ENCODE results near the gene FBXO10. TPM values are rescaled to one million over a fixed set of nuclear protein-coding genes. Genes with fewer than 3 reads are reported as not detected.
"Not testable (repeated sequence)": the region's sequence is repeated elsewhere in the genome, so short reads cannot be mapped to it uniquely, and the experiment has no call there.

Gene FBXO10
- total RNA-seq, 4 donors from 2014 or later: 6.6 to 17.5 (median 12.2) TPM

DNA sequence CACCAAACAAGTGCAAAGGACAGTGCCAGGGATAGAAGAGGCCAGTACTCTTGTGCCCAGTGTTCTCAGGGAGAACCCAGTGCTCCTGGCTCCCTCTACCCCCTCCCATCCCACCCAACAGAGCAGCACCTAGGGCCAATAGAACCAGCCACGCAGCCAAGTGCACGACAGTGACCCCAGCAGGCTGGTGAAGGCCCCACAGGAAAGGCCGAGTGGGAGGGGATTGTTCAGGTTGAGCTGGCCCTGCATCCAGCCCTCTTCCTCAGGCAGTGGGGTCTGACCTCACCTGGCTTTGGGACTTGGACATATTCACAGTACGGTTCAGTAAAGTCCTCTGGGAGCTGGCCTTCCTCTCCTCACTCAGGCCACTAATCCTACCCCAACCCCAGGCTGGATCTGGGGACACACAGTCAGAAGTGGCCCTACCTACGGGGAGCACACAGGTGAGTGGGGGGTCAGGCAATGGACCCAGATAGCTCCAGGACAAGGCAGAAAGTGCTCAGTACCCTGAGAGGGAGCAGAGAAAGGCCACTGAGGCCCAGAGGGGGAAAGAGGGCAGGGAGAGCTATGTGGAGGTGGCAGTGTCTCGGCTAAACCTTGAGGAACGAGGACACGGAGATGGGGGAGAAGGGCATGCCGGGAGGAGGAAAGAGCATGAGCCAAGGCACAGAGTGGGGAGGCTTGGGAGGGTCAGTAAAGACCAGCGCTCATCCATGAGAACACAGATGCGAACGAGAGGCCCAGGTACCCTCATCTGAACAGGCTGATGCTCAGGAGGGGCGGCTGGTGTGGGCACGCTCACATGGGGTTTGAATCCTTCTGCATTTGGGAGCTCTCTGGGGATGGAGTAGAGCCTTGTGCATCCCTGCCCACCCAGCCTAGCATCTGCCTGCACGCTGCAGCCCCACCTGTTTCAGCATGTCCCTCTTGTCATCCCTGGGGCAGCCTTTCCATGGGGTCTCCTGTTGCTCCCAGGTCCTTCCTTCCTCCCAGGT, 64.9 kb downstream of the FBXO10 start:
- Histone ChIP-seq H3K9me3 (no peaks in the 10 kb centered on the region), H3K27me3 (no peaks in the 10 kb centered on the region), H3K4me1 (no peaks in the 10 kb centered on the region), H3K4me3 (replicated peaks in 1 of 3) (no peak overlapping the region), H3K27ac (no peak overlapping the region), H3K36me3 (peaks cover 4 to 12% of the 10 kb centered on the region in 2 donors)
- no peak for TF ChIP-seq POLR2A (IDR thresholded peaks at IDR 0.05)
- TF ChIP-seq, protein P1, sequence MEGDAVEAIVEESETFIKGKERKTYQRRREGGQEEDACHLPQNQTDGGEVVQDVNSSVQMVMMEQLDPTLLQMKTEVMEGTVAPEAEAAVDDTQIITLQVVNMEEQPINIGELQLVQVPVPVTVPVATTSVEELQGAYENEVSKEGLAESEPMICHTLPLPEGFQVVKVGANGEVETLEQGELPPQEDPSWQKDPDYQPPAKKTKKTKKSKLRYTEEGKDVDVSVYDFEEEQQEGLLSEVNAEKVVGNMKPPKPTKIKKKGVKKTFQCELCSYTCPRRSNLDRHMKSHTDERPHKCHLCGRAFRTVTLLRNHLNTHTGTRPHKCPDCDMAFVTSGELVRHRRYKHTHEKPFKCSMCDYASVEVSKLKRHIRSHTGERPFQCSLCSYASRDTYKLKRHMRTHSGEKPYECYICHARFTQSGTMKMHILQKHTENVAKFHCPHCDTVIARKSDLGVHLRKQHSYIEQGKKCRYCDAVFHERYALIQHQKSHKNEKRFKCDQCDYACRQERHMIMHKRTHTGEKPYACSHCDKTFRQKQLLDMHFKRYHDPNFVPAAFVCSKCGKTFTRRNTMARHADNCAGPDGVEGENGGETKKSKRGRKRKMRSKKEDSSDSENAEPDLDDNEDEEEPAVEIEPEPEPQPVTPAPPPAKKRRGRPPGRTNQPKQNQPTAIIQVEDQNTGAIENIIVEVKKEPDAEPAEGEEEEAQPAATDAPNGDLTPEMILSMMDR (IDR thresholded peaks at IDR 0.05): peak in 1 of 6 experiments; percentile 30
- peak; percentile 26 to 42 for DNase-seq
- 81 to 82% methylated on average over 15 of the region's 15 CpGs for WGBS, 2 donors
- intact Hi-C loops (cut with DNase I): no loop called here

DNA sequence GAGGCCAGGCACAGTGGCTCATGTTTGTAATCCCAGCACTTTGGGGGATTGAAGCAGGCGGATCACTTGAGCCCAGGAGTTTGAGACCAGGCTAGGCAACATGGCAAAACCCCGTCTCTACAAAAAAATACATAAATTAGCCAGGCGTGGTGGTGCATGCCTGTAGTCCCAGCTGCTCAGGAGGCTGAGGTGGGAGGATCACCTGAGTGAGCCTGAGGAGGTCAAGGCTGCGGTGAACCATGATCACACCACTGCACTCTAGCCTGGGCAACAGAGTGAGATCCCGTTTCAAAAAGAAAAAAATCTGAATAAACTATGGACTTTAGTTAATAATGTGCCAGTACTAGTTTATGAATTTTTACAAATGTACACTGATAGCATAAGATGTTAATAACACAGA, 66.1 kb downstream of the FBXO10 start:
- 84% methylated on average over 5 of the region's 5 CpGs for whole genome bisulfite sequencing, 2 donors
- intact Hi-C loops (cut with DNase I): not testable (repeated sequence)

DNA sequence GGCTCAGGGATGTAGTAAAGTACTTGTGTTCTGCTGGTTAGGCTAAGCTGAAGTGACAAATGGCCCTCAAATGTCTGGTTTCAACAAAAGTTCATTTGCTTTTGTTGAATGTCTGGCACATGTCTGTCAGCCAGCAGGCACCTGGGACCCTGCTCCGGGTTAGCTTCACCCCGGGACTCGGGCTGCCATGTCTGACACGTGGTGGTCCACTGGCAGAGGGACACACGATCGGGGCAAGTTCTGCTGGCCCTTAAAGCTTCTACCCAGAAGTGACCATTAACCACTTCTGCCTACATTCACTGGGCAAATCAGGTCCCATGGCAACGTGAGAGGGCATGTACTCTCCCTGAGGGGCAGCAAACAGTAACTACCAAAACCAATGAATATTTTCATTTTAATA, 66.6 kb downstream of the FBXO10 start:
- H3K4me3 ChIP-seq (replicated peaks in 1 of 3): no peak overlapping the region
- H3K27ac ChIP-seq: no peak overlapping the region
- no peak for DNase-seq
- intact Hi-C loops (cut with DNase I): loop anchor here (10.0 kb wide), 1 partner anchor 145 kb away; the partner anchor contains the start of gene FRMPD1
- H3K9me3 ChIP-seq: no peaks in the 10 kb centered on the region
- no peaks in the 10 kb centered on the region for H3K27me3 ChIP-seq
- no peaks in the 10 kb centered on the region for H3K4me1 ChIP-seq
- no peak for TF ChIP-seq POLR2A (IDR thresholded peaks at IDR 0.05)
- TF ChIP-seq, protein P1 (IDR thresholded peaks at IDR 0.05): no peak
- WGBS, 2 donors: 88 to 92% methylated on average over 7 of the region's 7 CpGs
- peaks cover 0 to 4% of the 10 kb centered on the region in 2 donors for H3K36me3 ChIP-seq

More for the DNA sequence above, 66.1 kb downstream of the FBXO10 start:
- H3K27me3 ChIP-seq; H3K9me3 ChIP-seq; H3K27ac ChIP-seq; DNase-seq; H3K4me3 ChIP-seq (replicated peaks in 1 of 3); H3K36me3 ChIP-seq; H3K4me1 ChIP-seq: not testable (repeated sequence)

DNA sequence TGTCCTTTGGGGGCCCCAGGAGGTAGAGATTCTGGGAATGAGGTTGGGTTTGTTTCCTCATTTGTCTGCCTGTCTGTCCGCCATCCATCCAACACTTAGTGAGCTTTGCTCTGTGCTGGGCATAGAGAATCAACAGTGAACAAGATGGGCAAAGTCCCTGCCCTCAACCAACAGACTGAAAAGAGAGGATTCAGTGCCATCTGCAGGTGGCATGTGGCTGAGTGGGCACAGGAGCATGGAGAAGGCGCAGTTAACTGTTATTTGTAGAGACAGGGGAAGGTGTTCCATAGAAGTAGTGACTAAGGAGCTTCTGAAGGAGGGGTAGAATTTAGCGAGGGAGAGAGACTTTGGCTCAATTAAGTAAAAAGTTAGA, 67.4 kb downstream of the FBXO10 start:
- no peak for DNase-seq
- Histone ChIP-seq H3K4me1 (no peaks in the 10 kb centered on the region), H3K27ac (no peak overlapping the region), H3K9me3 (no peaks in the 10 kb centered on the region), H3K27me3 (no peaks in the 10 kb centered on the region), H3K36me3 (peaks cover 0 to 4% of the 10 kb centered on the region in 2 donors), H3K4me3 (replicated peaks in 1 of 3) (no peak overlapping the region)
- 96 to 99% methylated on average over 3 of the region's 3 CpGs for WGBS, 2 donors
- intact Hi-C loops (cut with DNase I): loop anchor here (10.0 kb wide), 1 partner anchor 146 kb away; the partner anchor contains the start of gene FRMPD1
- TF ChIP-seq POLR2A (IDR thresholded peaks at IDR 0.05): no peak
- TF ChIP-seq, protein P1 (IDR thresholded peaks at IDR 0.05): no peak

DNA sequence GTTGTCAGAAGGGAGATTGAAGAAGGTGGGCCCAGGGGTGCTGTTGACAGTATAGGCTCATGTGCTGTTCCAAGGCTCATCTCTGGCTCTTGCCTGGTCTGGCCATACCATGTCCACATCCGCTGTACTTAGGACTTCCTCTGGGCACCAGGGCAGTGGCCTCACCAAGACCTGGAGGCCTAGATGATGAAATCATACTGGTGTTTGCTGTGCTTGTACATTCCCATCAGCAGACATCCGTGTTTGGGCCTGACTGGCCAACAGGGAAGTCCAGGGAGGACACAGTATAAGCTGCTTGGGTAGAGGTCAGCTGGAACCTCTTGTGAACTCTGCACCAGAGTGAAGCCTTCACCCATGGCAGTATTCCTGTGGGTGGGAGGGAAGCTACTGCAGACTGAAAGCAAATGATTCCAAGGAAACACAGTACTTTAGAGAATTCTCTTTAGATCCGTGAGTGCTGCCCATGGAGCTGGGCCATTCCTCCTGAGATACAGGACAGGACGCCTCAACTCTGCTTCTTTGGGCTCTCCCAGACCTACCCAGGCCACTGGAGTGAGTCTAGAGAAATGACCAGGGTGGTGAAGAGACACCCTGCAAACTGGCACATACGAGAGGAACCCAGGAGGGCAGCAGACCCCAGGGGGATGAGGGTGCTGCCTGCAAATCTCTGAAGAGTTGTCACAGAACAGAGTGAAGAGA, 67.9 kb downstream of the FBXO10 start:
- TF ChIP-seq, protein P1 (IDR thresholded peaks at IDR 0.05): no peak
- no peak for TF ChIP-seq POLR2A (IDR thresholded peaks at IDR 0.05)
- 84 to 92% methylated on average over 5 of the region's 5 CpGs for WGBS, 2 donors
- intact Hi-C loops (cut with DNase I): loop anchor here (10.0 kb wide), 1 partner anchor 147 kb away; the partner anchor contains the start of gene FRMPD1
- Histone ChIP-seq H3K27me3 (no peaks in the 10 kb centered on the region), H3K4me3 (replicated peaks in 1 of 3) (no peak overlapping the region), H3K27ac (no peak overlapping the region), H3K36me3 (peaks cover 5% of the 10 kb centered on the region in 2 donors), H3K4me1 (no peaks in the 10 kb centered on the region), H3K9me3 (no peaks in the 10 kb centered on the region)
- no peak for DNase-seq

Measured in thyroid gland (tissue), 4 donors.